Daoy (cell line): ENCODE data around the gene IKZF1. TPM values are rescaled to one million over a fixed set of nuclear protein-coding genes. Genes with fewer than 3 reads are reported as not detected.

ENCODE experiments used
- DNase-seq: peaks from one replicate; pipeline ENCODE4 v3.0.0-alpha.2; 2015; ENCODE audit warnings: low read depth
- total RNA-seq: library from RNA; depleted of rRNA; stranded (reverse); fragments of >200 nt; shearing (Covaris generic); gene quantifications from 2 replicates; pipeline ENCODE4 v1.2.3, GENCODE V29; 2014; rRNA removed

Gene IKZF1
- total RNA-seq = 4.2 and 5.2 TPM in 2 replicates

- DNase-seq = peak; percentile 74
Measured at GRCh38 chr7:50304129-50304910, at the start of gene IKZF1. TSS of gene IKZF1 (plus strand) at chr7:50304716. CDS start at chr7:50319062, 14,346 bp downstream.

- no peak for DNase-seq
Measured at GRCh38 chr7:50261593-50261992, 42.9 kb upstream of the IKZF1 start.

GRCh38 chr7:50262446-50262845, 42.1 kb upstream of the IKZF1 start:
- DNase-seq = no peak

- DNase-seq = peak; percentile 64
Measured at GRCh38 chr7:50262916-50263690, 41.4 kb upstream of the IKZF1 start.

GRCh38 chr7:50264908-50265307, 39.6 kb upstream of the IKZF1 start:
- peak; percentile 66 for DNase-seq

GRCh38 chr7:50265968-50266634, 38.4 kb upstream of the IKZF1 start:
- no peak for DNase-seq

GRCh38 chr7:50266635-50267386, 37.7 kb upstream of the IKZF1 start:
- DNase-seq = peak; percentile 26

- DNase-seq = no peak
Measured at GRCh38 chr7:50267525-50268041, 36.9 kb upstream of the IKZF1 start.

- no peak for DNase-seq
Measured at GRCh38 chr7:50268223-50268622, 36.3 kb upstream of the IKZF1 start.

- no peak for DNase-seq
Measured at GRCh38 chr7:50268990-50269389, 35.5 kb upstream of the IKZF1 start.

GRCh38 chr7:50270531-50271018, 33.9 kb upstream of the IKZF1 start:
- DNase-seq = no peak

GRCh38 chr7:50272808-50273207, 31.7 kb upstream of the IKZF1 start:
- no peak for DNase-seq

GRCh38 chr7:50273301-50273700, 31.2 kb upstream of the IKZF1 start:
- no peak for DNase-seq

GRCh38 chr7:50273870-50274269, 30.6 kb upstream of the IKZF1 start:
- no peak for DNase-seq

- DNase-seq = no peak
Measured at GRCh38 chr7:50274361-50274760, 30.2 kb upstream of the IKZF1 start.

- DNase-seq = no peak
Measured at GRCh38 chr7:50275430-50275829, 29.1 kb upstream of the IKZF1 start.

- no peak for DNase-seq
Measured at GRCh38 chr7:50276483-50276882, 28.0 kb upstream of the IKZF1 start.

- no peak for DNase-seq
Measured at GRCh38 chr7:50278120-50278519, 26.4 kb upstream of the IKZF1 start.

- DNase-seq = no peak
Measured at GRCh38 chr7:50281680-50282445, 22.7 kb upstream of the IKZF1 start.

- no peak for DNase-seq
Measured at GRCh38 chr7:50282813-50283605, 21.5 kb upstream of the IKZF1 start.
